B cell (primary cell): ENCODE results near the gene RPS5. TPM values are rescaled to one million over a fixed set of nuclear protein-coding genes. Genes with fewer than 3 reads are reported as not detected.
A peak's percentile ranks its signal among the peaks of the same experiment; 100 is the strongest.

Experiments
- ATAC-seq: fragments of 200-7000 bp; cut with Tn5 transposase; one replicate; pipeline ENCODE4 v1.10.0; 2021; ENCODE audit warnings: low read depth, mild to moderate bottlenecking, moderate number of reproducible peaks, moderate library complexity
- CTCF ChIA-PET: fragments of 350-600 bp; sonication (Branson Sonifier 250); formaldehyde crosslinking; loops from one replicate; lab custom pipeline; 2021; ENCODE audit warnings: antibody characterized with exemption, inconsistent platforms; lab: Charles Lee
- POLR2A ChIA-PET: fragments of 350-600 bp; sonication (Branson Sonifier 250); formaldehyde crosslinking; loops from one replicate; lab custom pipeline; 2021; ENCODE audit warnings: antibody characterized with exemption; lab: Charles Lee
- DNase-seq: peaks from one replicate; pipeline ENCODE4 v3.0.0; 2013
- H2AFZ ChIP-seq: 2 replicates; pipeline ENCODE4 v1.6.1; 2012; ENCODE audit warnings: mild to moderate bottlenecking, low read depth, low read length; ENCODE audit not compliant: insufficient read depth, poor library complexity, severe bottlenecking
- H3K27ac ChIP-seq, 2 donors: 1 replicate in 1 of 2; 2 replicates in 1 of 2; pipeline ENCODE4 v1.5.1; 2012 to 2013; ENCODE audit warnings: low read length in 2 of 2, mild to moderate bottlenecking in 2 of 2, moderate library complexity in 1 of 2
- H3K27me3 ChIP-seq, 4 experiments: fragments of 200-600 bp in 1 of 4; sonication (generic) in 1 of 4; replicated peaks in 1 of 4; 1 replicate in 2 of 4; 2 replicates in 2 of 4; pipeline versions ENCODE4 v1.6.1 to v1.7.0; 2013 to 2016; ENCODE audit warnings: low read length in 3 of 4, mild to moderate bottlenecking in 2 of 4, mixed read lengths in 1 of 4, moderate library complexity in 1 of 4; ENCODE audit not compliant: insufficient read depth in 4 of 4, control insufficient read depth in 3 of 4; ENCODE audit errors: control extremely low read depth in 1 of 4
- H3K36me3 ChIP-seq, 2 experiments: replicated peaks in 1 of 2; 1 replicate in 1 of 2; 2 replicates in 1 of 2; pipeline versions ENCODE4 v1.6.1 to v1.7.1; 2013; ENCODE audit warnings: low read length in 1 of 2; ENCODE audit not compliant: insufficient read depth in 2 of 2, control insufficient read depth in 1 of 2; ENCODE audit errors: control extremely low read depth in 1 of 2, extremely low read depth in 1 of 2
- H3K4me1 ChIP-seq, 2 donors: fragments of 200-600 bp in 1 of 2; sonication (generic) in 1 of 2; 1 replicate in 1 of 2; 2 replicates in 1 of 2; pipeline versions ENCODE4 v1.5.1 to v1.6.1; 2013 to 2017; ENCODE audit warnings: low read length in 2 of 2; ENCODE audit not compliant: control insufficient read depth in 2 of 2, insufficient read depth in 2 of 2
- H3K4me2 ChIP-seq: replicated peaks from 2 replicates; pipeline ENCODE3; 2012; ENCODE audit warnings: mild to moderate bottlenecking, low read depth, low read length; ENCODE audit not compliant: poor library complexity, severe bottlenecking
- H3K4me3 ChIP-seq, 5 experiments: fragments of 200-600 bp in 1 of 5; sonication (generic) in 1 of 5; 1 replicate in 3 of 5; 2 replicates in 2 of 5; pipeline versions ENCODE4 v1.5.1 to v1.7.0; 2011 to 2016; ENCODE audit warnings: low read length in 4 of 5, mild to moderate bottlenecking in 4 of 5, low read depth in 2 of 5, control low read depth in 1 of 5, moderate library complexity in 1 of 5; ENCODE audit not compliant: insufficient read depth in 1 of 5; ENCODE audit errors: control extremely low read depth in 1 of 5, extremely low read depth in 1 of 5
- H3K79me2 ChIP-seq: fragments of 200-600 bp; sonication (generic); one replicate; pipeline ENCODE4 v1.6.0; 2016; ENCODE audit warnings: low read length; ENCODE audit not compliant: control insufficient read depth, insufficient read depth
- H3K9ac ChIP-seq: fragments of 200-600 bp; sonication (generic); 2 replicates; pipeline ENCODE4 v1.6.1; 2017; ENCODE audit warnings: mild to moderate bottlenecking, low read length, moderate library complexity
- H3K9me3 ChIP-seq, 3 donors: one replicate each; pipeline versions ENCODE4 v1.6.1 to v1.7.1; 2013; ENCODE audit warnings: low read length in 2 of 3; ENCODE audit not compliant: control insufficient read depth in 2 of 3, insufficient read depth in 1 of 3; ENCODE audit errors: control extremely low read depth in 1 of 3
- H4K20me1 ChIP-seq: 2 replicates; pipeline ENCODE4 v1.6.0; 2012; ENCODE audit warnings: mild to moderate bottlenecking, low read length; ENCODE audit not compliant: insufficient read depth, control insufficient read depth, poor library complexity, severe bottlenecking
- H3K27ac Mint-ChIP-seq: one replicate; pipeline ENCODE4 v1.8.0; 2021; ENCODE audit warnings: mixed read lengths
- H3K27me3 Mint-ChIP-seq: one replicate; pipeline ENCODE4 v1.8.0; 2021; ENCODE audit warnings: mixed read lengths
- H3K4me1 Mint-ChIP-seq: one replicate; pipeline ENCODE4 v1.8.0; 2021; ENCODE audit warnings: mixed read lengths
- H3K4me3 Mint-ChIP-seq: one replicate; pipeline ENCODE4 v1.8.0; 2021; ENCODE audit warnings: mixed read lengths
- H3K9me3 Mint-ChIP-seq: one replicate; pipeline ENCODE4 v1.8.0; 2022; ENCODE audit warnings: mixed read lengths; ENCODE audit not compliant: insufficient read depth
- CTCF ChIP-seq: fragments of 200-600 bp; IDR thresholded peaks from one replicate; pipeline ENCODE4 v1.8.0; 2022; ENCODE audit warnings: antibody characterized with exemption, mild to moderate bottlenecking
- EZH2 ChIP-seq: IDR thresholded peaks from 2 replicates; pipeline ENCODE4 v1.6.1; 2012; ENCODE audit warnings: borderline replicate concordance, low read depth, mild to moderate bottlenecking, moderate library complexity, low read length; ENCODE audit not compliant: insufficient read depth, poor library complexity, severe bottlenecking
- WGBS: methylation state at CpG from one replicate; pipeline ENCODE4 v1.1.5; 2013; ENCODE audit warnings: missing lambda C conversion rate; ENCODE audit not compliant: insufficient coverage; 5-methylcytosine and 5-hydroxymethylcytosine counted together
- intact Hi-C: fragments of 100-400 bp; cut with micrococcal nuclease; formaldehyde crosslinking; loops from one replicate; pipeline ENCODE4 v1.10.0; 2022
- polyA plus RNA-seq: library from polyadenylated mRNA; depleted of rRNA; stranded (reverse); fragments of >200 nt; gene quantifications from 2 replicates; pipeline ENCODE4 v1.2.3, GENCODE V29; 2012
- total RNA-seq, 2 donors: library from RNA; stranded (reverse); fragments of 120-200 nt in 1 of 2; gene quantifications; 1 replicate in 1 of 2; 2 replicates in 1 of 2; pipeline versions ENCODE4 v1.2.3 to v1.2.4, GENCODE V29; 2013 to 2022

Gene RPS5
- total and polyA plus RNA-seq, 2 donors (not counting 1 experiment from before 2014, with no cell fraction given) = 1,311 to 4,330 TPM

GRCh38 chr19:58408152-58409009, 21.3 kb downstream of the RPS5 start, which contains the start of gene ZNF584:
Gene ZNF584, plus strand, starts transcription at chr19:58408649. Its CDS starts 499 bp downstream, at chr19:58409148.
- POLR2A ChIA-PET = interaction anchor here (0.8 to 1.9 kb wide), 5 partner anchors 8 to 61 kb away, joined by 3 to 9 read pairs (median 4); partner anchors contain the start of genes ZNF132 and ZNF497
- Histone ChIP-seq H3K27me3 (no peaks in the 10 kb centered on the region), H3K9me3 (peaks cover 0 to 3% (median 0%) of the 10 kb centered on the region in 3 donors), H3K4me3 (peak within 1 kb of the TSS; percentile 58 to 93 (median 83)), H3K27ac (peak within 1 kb of the TSS; percentile 82 to 93), H3K4me1 (peaks cover 11 to 20% of the 10 kb centered on the region in 2 donors), H3K36me3 (no peaks in the 10 kb centered on the region), H2AFZ (peak within 1 kb of the TSS; percentile 81), H3K4me2 (peak within 1 kb of the TSS; percentile 85), H4K20me1 (no peaks in the 10 kb centered on the region), H3K9ac (peak within 1 kb of the TSS; percentile 91), H3K79me2 (peaks cover 5% of the 10 kb centered on the region)
- Mint-ChIP-seq H3K9me3 (no peaks in the 10 kb centered on the region), H3K27me3 (no peaks in the 10 kb centered on the region), H3K4me3 (peak within 1 kb of the TSS; percentile 97), H3K27ac (peak within 1 kb of the TSS; percentile 98), H3K4me1 (peaks cover 33% of the 10 kb centered on the region)
- CTCF ChIA-PET = interaction anchor here (0.7 to 1.8 kb wide), 6 partner anchors 22 to 775 kb away, joined by 3 to 6 read pairs (median 4); partner anchors contain the start of genes ZBTB45, ZNF211, ZNF324B and ZNF497
- intact Hi-C loops = loop anchor here (1.0 to 5.0 kb wide), 12 partner anchors 27 to 226 kb away; partner anchors contain the start of genes ERVK3-1, MZF1, ZNF132 and ZNF274
- TF ChIP-seq CTCF (no peak), EZH2 (no peak)
- WGBS = under 1% methylated on average over 100 of the region's 100 CpGs
- DNase-seq (peak; percentile 96), ATAC-seq (peak; percentile 96)
